Testis (tissue), 3 donors: ENCODE results near the gene ABCA12. TPM values are rescaled to one million over a fixed set of nuclear protein-coding genes. Genes with fewer than 3 reads are reported as not detected.

ENCODE experiments used
- DNase-seq: peaks from one replicate; pipeline ENCODE4 v3.0.0-alpha.2; 2019
- H3K27ac ChIP-seq, 2 donors: fragments of 200-600 bp; sonication (generic); one replicate each; pipeline ENCODE4 v1.5.1; 2019
- H3K27me3 ChIP-seq: fragments of 200-600 bp; sonication (generic); one replicate; pipeline ENCODE4 v1.5.1; 2019
- H3K36me3 ChIP-seq: fragments of 200-600 bp; sonication (generic); one replicate; pipeline ENCODE4 v1.5.1; 2017; ENCODE audit warnings: low read depth; ENCODE audit errors: missing control alignments
- H3K4me1 ChIP-seq: fragments of 200-600 bp; sonication (generic); one replicate; pipeline ENCODE4 v1.5.1; 2019
- H3K4me3 ChIP-seq, 2 donors: fragments of 200-600 bp; sonication (generic); one replicate each; pipeline ENCODE4 v1.5.1; 2017 to 2019
- H3K9me3 ChIP-seq: fragments of 200-600 bp; sonication (generic); one replicate; pipeline ENCODE4 v1.5.1; 2017
- POLR2A ChIP-seq: fragments of 450-650 bp; IDR thresholded peaks from one replicate; pipeline ENCODE4 v1.6.1; 2017; ENCODE audit warnings: antibody characterized with exemption, mild to moderate bottlenecking, moderate library complexity
- WGBS, 2 donors: methylation state at CpG; one replicate each; pipeline ENCODE4 v1.1.5; 2018; 5-methylcytosine and 5-hydroxymethylcytosine counted together
- intact Hi-C: fragments of 100-400 bp; cut with DNase I; formaldehyde crosslinking; loops from one replicate; pipeline ENCODE4 v1.15.1; 2023; ENCODE audit warnings: low total_unique reads
- polyA plus RNA-seq: library from polyadenylated mRNA; stranded (reverse); fragments of 350-450 nt; fragmentation: Illumina TruSeq; extraction: RNeasy Lipid Tissue Mini Kit (QIAGEN cat#74804); gene quantifications from one replicate; pipeline ENCODE4 v1.2.3, GENCODE V29; 2014; ENCODE audit warnings: low read depth, low replicate concordance; ENCODE audit not compliant: insufficient read depth
- total RNA-seq, 2 donors: library from RNA; depleted of rRNA; stranded (reverse); fragments of >200 nt; gene quantifications; one replicate each; pipeline ENCODE4 v1.2.3, GENCODE V29; 2016
- TF ChIP-seq, protein P1 (sequence below), 3 experiments: fragments of 450-650 bp in 2 of 3; fragments of 200-600 bp in 1 of 3; sonication (generic) in 1 of 3; IDR thresholded peaks; one replicate each; pipeline ENCODE4 v1.5.1; 2016 to 2019; ENCODE audit warnings: antibody characterized with exemption in 3 of 3, mild to moderate bottlenecking in 2 of 3, moderate library complexity in 1 of 3

Gene ABCA12
- total and polyA plus RNA-seq, 3 donors from 2014 or later, result 1.4 to 1.8 (median 1.6) TPM

DNA sequence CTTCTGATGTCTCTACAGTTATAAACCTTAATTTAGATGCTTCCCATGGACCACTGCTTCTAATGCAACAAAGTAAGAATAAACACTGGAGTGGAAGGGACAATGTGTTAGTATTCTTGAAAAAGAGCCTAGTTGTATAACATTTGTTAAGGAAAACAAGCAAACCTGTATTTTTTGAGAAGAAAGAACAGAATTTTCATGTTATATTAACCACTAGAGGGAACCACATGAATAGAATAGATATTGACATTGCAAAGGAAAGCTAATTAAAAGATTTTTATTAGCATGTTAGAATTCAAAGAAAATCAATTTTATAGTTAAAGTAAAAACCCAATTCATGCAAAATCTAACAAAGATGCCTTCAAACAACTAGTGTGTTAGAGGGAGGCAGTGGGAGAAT is 177.7 kb downstream of the ABCA12 start:
- no peak for DNase-seq
- intact Hi-C loops, result no loop called here
- Histone ChIP-seq H3K9me3 (no peaks in the 10 kb centered on the region), H3K4me3 (no peak overlapping the region), H3K4me1 (no peaks in the 10 kb centered on the region), H3K27me3 (no peaks in the 10 kb centered on the region), H3K36me3 (no peaks in the 10 kb centered on the region), H3K27ac (no peak overlapping the region)
- no peak for TF ChIP-seq POLR2A
- TF ChIP-seq, protein P1, sequence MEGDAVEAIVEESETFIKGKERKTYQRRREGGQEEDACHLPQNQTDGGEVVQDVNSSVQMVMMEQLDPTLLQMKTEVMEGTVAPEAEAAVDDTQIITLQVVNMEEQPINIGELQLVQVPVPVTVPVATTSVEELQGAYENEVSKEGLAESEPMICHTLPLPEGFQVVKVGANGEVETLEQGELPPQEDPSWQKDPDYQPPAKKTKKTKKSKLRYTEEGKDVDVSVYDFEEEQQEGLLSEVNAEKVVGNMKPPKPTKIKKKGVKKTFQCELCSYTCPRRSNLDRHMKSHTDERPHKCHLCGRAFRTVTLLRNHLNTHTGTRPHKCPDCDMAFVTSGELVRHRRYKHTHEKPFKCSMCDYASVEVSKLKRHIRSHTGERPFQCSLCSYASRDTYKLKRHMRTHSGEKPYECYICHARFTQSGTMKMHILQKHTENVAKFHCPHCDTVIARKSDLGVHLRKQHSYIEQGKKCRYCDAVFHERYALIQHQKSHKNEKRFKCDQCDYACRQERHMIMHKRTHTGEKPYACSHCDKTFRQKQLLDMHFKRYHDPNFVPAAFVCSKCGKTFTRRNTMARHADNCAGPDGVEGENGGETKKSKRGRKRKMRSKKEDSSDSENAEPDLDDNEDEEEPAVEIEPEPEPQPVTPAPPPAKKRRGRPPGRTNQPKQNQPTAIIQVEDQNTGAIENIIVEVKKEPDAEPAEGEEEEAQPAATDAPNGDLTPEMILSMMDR (IDR thresholded peaks at IDR 0.05), result no peak

DNA sequence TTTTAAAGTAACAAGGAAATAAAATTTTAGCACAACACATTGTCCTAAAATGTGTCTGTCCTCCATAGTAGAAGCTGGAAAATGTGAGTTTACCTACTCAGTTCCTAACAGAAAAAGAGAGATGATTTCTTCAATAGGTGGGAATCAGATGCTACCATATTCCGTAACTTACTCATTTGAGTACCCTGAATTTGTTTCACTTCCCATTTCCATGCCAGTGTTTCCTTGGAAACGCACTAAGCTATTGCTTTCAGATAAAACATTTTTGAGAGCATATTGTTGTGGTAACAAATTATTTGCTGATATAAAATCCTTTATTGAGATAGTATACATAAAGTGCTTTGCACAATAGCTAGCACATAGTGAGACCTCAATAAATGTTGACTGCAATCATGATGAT is 191.5 kb downstream of the ABCA12 start:
- intact Hi-C loops, result no loop called here
- no peaks in the 10 kb centered on the region for H3K27me3 ChIP-seq
- DNase-seq, result no peak
- no peaks in the 10 kb centered on the region for H3K36me3 ChIP-seq
- H3K4me3 ChIP-seq, result no peak overlapping the region
- no peaks in the 10 kb centered on the region for H3K4me1 ChIP-seq
- no peak overlapping the region for H3K27ac ChIP-seq
- no peaks in the 10 kb centered on the region for H3K9me3 ChIP-seq
- TF ChIP-seq POLR2A, result no peak
- TF ChIP-seq, protein P1 (IDR thresholded peaks at IDR 0.05), result no peak
- 65 to 81% methylated on average over 2 of the region's 2 CpGs for WGBS, 2 donors

DNA sequence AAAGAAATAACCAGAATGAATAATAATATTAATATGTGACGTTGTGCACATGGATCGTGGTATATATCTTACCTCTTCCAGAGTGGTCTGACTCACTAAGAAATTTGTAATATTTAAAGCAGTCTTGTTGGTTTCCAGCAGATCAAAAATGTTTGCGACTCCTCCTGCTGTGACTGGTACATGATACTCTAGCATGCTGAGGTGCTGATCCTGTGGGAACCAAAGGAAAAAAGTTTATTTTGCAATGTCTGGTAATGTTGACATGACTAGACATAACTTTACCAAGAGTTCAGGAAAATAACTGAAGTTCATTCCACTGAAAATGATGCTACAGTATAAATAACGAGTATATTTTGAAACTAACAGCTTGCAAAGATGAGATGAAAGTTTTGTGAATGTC is 204.4 kb downstream of the ABCA12 start:
- 88 to 90% methylated on average over 4 of the region's 4 CpGs for WGBS, 2 donors
- no peaks in the 10 kb centered on the region for H3K27me3 ChIP-seq
- no peaks in the 10 kb centered on the region for H3K9me3 ChIP-seq
- no peaks in the 10 kb centered on the region for H3K4me1 ChIP-seq
- intact Hi-C loops, result no loop called here
- no peak for DNase-seq
- H3K4me3 ChIP-seq, result no peak overlapping the region
- no peak overlapping the region for H3K27ac ChIP-seq
- TF ChIP-seq, protein P1 (IDR thresholded peaks at IDR 0.05), result no peak
- H3K36me3 ChIP-seq, result no peaks in the 10 kb centered on the region

DNA sequence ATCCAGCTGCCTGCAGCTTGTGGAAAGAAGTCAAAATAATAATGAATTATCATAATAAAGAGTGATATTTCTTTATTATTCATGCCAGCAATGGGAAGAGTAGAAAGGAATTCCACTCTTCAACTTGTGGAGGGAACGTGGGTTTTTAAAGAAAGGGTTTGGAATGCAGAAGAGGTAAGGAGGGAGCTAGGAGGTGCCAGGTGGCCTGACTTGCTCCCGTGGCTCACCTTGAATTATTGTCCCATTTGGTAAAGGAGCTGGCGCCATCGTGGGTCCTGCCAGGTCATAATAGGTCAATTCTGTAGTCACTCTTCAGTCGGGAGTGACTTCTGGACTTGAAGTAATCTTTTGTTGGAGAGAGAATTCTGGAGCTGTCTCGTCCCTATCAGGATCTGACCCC is 233.8 kb downstream of the ABCA12 start:
- Histone ChIP-seq H3K9me3 (no peaks in the 10 kb centered on the region), H3K4me1 (no peaks in the 10 kb centered on the region), H3K36me3 (no peaks in the 10 kb centered on the region), H3K4me3 (no peak overlapping the region), H3K27me3 (no peaks in the 10 kb centered on the region), H3K27ac (no peak overlapping the region)
- TF ChIP-seq, protein P1 (IDR thresholded peaks at IDR 0.05), result no peak
- TF ChIP-seq POLR2A, result no peak
- intact Hi-C loops, result no loop called here
- whole genome bisulfite sequencing, 2 donors, result 35 to 48% methylated on average over 6 of the region's 6 CpGs
- no peak for DNase-seq

DNA sequence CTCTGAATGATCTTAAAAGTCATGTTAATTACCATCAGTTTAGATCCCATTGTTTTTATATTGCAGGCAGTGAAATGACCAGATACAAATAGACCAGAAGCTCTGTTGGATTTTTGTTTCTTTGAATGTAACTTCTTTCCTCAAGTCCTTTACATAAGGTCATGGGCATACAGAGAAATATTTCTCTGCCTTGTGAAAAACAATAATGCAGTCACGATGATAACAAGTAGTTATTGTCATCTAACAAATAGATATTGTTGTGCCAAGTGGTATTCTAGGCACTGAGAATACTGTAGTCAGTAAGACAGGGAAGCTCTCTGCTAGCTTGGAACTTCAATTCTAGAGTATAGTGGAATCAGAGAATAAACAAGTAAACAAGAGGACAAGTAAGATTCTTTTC is 234.2 kb downstream of the ABCA12 start:
- TF ChIP-seq, protein P1 (IDR thresholded peaks at IDR 0.05), result no peak
- no peak for TF ChIP-seq POLR2A
- 54 to 65% methylated on average over 1 of the region's 1 CpG for WGBS, 2 donors
- H3K27me3 ChIP-seq, result no peaks in the 10 kb centered on the region
- H3K4me1 ChIP-seq, result no peaks in the 10 kb centered on the region
- H3K36me3 ChIP-seq, result no peaks in the 10 kb centered on the region
- intact Hi-C loops, result no loop called here
- H3K9me3 ChIP-seq, result no peaks in the 10 kb centered on the region
- no peak for DNase-seq
- no peak overlapping the region for H3K4me3 ChIP-seq
- no peak overlapping the region for H3K27ac ChIP-seq
